Vagina (tissue), 2 donors: ENCODE data around the gene SERPING1.

Experiments used
- CTCF ChIP-seq, 3 experiments: fragments of 450-650 bp in 2 of 3; fragments of 200-600 bp in 1 of 3; sonication (generic) in 1 of 3; IDR thresholded peaks; one replicate each; pipeline ENCODE4 v1.5.1; 2017 to 2019; ENCODE audit warnings: antibody characterized with exemption in 3 of 3, mild to moderate bottlenecking in 2 of 3, moderate library complexity in 2 of 3
- POLR2A ChIP-seq, 2 donors: fragments of 450-650 bp; IDR thresholded peaks; one replicate each; pipeline ENCODE4 v1.6.1; 2017; ENCODE audit warnings: antibody characterized with exemption in 2 of 2, mild to moderate bottlenecking in 2 of 2, moderate library complexity in 2 of 2

DNA sequence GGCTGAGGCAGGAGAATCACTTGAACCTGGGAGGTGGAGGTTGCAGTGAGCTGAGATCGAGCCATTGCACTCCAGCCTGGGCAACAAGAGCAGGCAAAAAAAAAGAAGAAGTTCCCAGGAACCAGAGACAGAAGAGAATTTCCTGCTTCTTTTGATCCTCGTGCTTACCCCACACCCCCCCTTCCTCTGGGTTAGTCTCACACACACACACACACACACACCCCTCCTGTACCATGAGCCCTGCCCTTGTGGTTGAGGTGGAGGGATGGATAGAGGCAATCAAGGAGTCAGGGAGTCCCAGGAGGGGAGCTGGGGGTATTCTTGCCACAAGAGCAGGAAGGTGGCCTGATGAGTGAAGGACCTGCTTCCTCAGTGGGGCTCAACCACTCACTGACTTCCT, 25.9 kb upstream of the SERPING1 start:
- TF ChIP-seq CTCF (IDR thresholded peaks at IDR 0.05) (no peak), POLR2A (IDR thresholded peaks at IDR 0.05) (no peak)
